EL (cell line): ENCODE results near the gene SOWAHA.
A peak's percentile ranks its signal among the peaks of the same experiment; 100 is the strongest.

Experiments
- DNase-seq: peaks from one replicate; pipeline ENCODE4 v3.0.0-alpha.2; 2016

SOWAHA gene

DNA sequence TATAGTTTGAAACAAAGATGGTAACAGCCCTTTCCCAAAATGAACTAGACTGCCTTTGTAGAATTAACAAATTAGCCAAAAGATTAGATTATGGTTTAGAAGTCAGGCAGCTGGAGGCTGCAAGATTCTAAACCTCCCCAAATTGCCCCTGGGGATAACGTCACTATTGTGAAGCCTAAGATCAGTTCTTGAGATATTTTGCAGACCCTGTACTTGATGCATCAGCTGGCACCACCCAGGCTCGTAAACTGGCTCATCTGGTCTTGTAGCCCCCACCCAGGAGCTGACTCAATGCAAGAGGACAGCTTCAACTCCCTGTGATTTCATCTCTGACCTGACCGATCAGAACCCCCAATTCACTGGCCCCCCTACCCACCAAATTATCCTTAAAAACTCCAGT, 4.2 kb upstream of the SOWAHA start:
- DNase-seq = no peak

DNA sequence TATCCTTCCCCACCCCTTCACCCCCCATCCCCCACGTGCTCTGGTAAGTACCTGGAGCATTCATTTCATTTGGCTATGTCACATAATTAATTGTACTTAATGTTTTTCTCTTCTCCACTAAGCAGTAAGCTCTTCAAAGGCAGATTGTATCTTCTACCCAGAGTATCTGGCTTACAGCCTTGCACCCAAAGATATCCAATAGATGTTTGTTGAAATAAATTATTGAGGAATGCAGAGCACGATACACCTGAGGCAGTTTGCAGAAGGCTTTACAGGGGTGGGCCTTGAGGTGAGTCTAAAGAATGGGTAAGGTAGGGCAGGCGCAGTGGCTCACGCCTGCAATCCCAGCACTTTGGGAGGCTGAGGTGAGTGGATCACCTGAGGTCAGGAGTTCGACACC, 2.5 kb upstream of the SOWAHA start:
- DNase-seq = no peak

DNA sequence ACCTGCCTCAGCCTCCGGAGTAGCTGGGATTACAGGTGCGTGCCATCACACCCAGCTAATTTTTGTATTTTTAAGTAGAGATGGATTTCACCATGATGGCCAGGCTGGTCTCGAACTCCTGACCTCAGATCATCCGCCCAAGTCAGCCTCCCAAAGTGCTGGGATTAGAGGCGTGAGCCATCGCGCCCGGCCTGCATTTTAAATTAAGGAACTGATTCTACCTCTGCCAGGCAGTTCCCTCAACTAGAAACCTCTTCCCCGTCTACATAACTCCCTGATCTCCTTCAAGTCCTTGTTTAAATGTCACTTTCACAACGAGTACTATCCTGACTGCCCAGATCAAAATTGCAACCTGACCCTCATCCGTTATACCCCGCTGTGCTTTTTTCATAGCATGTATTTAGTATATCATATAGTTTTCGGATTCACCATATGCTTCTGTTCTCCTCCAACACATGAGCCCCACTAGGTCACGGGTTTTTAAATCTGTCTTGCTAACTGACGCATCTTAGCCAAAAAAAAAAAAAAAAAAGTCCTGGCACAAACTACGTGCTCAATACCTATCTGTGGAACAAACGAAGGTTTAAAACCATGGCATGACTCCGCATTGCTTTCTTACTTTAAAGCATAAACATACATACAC, 858 bp upstream of the SOWAHA start:
- DNase-seq = no peak

DNA sequence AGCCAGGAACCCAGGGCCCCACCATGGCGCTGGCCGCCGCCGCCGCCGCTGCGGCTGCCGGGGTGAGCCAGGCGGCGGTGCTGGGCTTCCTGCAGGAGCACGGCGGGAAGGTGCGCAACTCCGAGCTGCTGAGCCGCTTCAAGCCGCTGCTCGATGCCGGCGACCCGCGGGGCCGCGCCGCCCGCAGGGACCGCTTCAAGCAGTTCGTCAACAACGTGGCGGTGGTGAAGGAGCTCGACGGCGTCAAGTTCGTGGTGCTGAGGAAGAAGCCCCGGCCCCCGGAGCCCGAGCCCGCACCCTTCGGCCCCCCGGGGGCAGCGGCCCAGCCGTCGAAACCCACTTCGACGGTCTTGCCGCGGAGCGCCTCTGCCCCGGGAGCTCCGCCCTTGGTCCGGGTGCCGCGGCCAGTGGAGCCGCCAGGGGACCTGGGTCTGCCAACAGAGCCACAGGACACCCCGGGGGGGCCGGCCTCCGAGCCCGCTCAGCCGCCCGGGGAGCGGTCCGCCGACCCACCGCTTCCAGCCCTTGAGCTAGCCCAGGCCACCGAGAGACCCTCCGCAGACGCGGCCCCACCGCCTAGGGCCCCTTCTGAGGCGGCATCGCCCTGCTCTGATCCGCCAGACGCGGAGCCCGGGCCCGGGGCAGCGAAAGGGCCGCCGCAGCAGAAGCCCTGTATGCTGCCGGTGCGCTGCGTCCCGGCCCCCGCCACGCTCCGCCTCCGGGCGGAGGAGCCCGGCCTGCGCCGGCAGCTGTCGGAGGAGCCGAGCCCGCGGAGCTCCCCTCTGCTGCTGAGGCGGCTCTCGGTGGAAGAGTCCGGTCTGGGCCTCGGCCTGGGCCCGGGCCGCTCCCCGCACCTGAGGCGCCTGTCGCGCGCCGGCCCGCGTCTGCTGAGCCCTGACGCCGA, 749 bp downstream of the SOWAHA start:
- DNase-seq = peak; percentile 43

DNA sequence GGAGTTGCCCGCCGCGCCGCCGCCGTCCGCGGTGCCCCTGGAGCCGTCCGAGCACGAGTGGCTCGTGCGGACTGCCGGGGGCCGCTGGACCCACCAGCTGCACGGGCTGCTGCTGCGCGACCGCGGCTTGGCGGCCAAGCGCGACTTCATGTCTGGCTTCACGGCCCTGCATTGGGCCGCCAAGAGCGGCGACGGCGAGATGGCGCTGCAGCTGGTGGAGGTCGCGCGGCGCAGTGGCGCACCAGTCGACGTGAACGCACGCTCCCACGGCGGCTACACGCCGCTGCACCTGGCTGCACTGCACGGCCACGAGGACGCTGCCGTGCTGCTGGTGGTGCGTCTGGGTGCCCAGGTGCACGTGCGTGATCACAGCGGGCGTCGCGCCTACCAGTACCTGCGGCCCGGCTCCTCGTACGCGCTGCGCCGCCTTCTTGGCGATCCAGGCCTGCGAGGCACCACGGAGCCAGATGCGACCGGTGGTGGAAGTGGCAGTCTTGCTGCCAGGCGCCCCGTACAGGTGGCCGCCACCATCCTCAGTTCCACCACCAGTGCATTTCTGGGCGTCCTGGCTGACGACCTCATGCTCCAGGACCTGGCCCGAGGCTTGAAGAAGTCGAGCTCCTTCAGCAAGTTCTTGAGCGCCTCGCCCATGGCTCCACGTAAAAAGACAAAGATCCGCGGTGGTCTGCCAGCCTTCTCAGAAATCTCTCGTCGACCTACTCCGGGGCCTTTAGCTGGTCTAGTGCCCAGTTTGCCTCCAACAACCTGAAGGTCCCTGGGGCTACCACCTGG, 1.6 kb downstream of the SOWAHA start:
- DNase-seq = no peak

DNA sequence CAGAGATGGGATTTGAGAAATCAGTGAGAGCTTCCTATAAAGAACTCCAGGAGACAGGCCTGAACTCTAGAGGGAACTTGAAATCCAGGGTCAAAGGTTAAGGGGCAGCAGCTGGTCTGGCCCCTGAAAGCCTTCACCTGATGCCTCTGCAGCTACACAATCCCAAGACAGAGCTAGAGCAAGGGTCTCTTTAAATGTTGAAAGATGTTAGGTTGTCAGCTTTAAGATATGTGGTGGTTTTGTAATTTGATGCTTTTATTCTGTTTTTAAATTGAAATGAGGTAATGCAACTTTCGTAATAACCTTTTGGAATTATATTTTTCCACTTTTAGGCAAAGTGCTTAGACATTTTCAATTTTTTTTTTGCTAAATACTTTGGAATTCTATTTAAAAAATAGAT, 2.4 kb downstream of the SOWAHA start:
- no peak for DNase-seq

DNA sequence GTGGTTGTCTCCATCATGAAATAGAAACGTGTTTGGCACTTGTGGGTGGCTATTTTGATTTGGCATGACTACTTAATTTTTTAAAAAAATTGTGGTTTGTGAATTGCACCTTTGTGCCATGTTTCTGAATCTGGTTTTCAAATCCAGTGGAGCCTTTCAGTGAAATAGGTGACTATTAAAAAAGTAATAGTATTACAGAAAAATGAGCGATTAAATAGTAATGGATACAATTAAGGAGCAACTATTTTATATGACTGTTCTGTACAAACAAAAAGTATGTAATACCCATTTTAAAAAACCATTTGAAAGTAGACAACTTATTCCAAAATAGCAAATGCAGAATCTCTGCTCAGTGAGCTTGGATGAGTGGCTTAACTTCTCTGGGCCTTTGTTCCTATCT, 3.0 kb downstream of the SOWAHA start:
- DNase-seq = no peak

DNA sequence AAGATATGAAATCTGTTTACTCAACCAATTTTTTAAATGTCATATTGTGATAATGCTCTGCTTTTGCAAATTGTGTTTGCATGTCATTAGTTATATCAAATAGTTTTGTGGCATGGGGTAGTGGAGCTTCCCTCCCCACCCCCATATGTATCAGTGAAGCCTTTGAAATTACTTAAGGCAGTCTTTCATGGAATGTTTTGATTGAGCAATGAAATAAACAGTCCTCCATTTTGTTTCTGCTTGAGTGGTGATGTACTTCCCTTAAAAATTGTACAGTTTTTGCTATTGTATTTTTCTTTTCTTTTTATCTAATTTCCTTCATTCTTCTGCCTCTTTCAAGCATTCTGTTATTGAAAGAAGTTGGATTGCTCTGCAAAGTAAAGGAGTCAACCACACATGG, 3.5 kb downstream of the SOWAHA start:
- no peak for DNase-seq

DNA sequence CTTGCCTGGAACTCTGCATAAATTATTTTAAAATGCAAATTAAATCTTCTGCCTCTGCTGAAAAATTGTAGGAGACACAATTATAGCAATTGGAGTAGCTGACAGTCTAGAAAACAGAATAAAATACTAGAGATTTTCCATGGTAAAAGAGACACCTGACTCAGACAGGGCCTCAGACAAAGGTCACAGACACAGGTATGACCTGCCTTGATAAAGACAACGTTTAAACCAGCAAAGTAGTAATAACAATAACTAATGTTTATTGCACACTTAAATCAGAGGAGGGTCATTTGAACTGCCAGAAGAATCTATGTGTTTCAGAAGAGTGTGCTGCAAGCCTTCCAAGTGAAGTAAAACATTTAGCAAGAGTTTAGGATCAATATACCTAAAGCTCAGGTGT, 3.9 kb downstream of the SOWAHA start:
- DNase-seq = no peak

DNA sequence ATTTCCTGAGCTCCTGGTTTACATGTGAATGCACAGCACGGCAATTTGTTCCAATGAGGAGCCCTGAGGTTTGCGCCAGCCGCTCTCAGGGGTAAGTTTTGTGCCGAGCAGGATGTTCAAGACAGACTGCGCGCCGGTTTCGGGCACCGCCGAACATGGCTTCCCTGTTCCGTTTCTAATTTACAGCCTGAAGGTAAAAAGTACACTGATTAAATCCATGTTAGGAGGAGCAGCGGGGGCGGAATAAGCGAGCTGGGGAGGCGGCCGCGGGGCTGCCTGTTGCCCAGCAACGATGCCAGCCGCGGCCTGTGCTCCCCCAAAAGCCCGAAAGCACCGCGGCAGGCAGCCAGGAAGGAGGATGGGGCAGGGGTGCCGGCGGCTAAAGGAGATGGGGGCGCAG, 6.4 kb downstream of the SOWAHA start:
- no peak for DNase-seq

DNA sequence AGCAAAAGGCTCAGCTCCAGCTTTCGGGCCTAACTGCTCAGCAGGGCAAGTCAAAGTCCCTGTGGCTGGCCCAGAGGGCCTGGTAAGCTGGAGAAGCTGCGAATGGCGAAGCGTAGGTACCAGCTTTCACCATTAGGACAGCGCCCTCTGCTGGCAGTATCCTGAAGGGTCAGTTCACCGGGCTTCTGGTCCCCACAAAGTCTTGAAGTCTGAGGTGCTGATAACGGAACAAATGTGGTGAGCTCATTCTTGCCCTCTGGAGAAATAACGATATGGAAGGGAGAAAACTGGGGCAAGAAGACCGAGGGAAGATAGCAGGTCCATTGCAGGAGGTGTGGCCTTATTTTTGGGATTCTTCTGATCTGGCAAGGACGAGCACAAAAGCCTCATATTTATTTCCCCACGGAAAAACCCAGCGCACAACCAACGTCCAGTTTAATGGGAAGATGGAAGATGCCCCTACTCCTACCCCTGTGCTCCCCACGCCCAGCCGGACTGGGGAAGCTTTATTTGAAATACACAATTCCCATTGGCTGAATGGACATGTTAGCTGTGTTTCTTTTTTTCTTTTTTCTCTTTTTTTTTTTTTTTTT, 7.2 kb downstream of the SOWAHA start:
- DNase-seq = peak; percentile 87

DNA sequence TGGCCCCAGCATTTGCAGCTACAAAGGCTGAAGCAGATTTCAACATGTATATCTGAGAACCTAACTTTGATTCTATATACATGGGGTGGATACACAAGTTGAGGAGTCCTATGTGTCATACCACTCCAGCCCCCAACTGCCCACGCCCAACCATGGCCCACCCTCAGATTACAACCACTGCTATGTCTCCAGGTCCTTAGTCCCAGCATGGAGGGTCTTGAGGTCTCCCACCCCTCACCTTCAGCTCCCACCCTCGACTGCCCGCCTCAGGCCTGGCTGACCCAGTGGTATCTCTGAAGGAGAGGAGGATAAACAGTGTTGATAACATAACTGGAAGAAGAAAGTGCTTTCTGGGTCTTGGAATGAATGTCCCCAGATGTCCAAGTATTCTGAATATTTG, 8.2 kb downstream of the SOWAHA start:
- no peak for DNase-seq

DNA sequence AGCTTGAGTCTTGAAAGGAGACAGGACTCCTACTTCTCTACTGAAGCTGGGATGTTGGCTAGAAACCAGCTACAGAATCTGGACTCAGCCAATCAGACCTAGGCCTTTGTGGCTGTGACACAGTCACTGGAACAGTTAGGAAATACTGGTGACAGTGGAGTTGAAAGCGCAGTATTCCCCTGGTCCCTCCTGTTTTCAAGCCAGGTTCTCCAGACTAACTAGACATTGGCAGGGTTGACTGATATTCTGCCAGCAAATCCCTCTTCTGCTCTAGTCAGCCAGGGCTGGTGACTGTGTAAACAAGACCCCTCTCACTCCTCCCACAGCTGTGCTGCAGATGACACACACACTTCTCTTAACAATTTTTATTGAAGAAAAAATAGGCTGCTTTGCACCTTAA, 8.7 kb downstream of the SOWAHA start:
- DNase-seq = no peak

DNA sequence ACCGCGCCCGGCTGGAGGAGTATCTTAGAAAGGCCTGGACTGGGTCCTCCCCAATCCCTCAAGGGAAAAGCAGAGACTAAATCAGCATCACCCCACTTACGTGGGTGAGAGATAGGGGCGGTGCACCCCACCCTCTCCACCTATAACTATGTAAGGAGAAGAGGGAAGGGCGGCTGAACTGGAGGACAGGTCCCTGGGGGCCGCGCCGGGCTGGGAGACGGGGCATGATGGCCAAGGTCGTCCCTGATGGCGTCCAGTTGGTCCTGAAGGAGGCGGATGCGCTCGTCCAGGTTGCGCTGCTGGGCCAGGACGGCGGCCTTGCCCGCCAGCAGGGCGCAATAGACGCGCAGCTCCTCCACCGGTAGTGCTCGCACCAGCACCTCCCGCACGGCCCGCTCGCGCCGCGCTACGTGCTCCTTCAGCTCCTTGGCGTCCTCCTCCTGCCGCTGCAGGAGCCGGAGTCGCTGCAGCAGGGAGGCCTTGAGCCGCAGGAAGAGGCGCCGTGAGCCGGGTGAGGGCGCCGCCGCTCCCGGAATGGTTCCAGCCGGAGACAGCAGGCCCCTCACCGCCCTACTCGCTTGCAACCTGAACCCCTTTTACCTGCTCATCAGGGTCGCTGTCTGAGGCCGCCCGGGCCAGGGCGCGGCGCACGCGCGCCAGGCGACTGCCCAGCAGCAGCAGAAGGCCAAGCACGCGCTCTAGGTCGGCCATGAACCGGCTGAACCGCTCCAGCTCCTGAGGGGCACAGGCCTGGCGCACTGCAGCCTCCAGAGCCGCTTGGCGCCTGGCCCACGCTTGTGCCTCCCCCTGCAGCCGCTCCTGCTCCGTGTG, 9.8 kb downstream of the SOWAHA start:
- DNase-seq = no peak

DNA sequence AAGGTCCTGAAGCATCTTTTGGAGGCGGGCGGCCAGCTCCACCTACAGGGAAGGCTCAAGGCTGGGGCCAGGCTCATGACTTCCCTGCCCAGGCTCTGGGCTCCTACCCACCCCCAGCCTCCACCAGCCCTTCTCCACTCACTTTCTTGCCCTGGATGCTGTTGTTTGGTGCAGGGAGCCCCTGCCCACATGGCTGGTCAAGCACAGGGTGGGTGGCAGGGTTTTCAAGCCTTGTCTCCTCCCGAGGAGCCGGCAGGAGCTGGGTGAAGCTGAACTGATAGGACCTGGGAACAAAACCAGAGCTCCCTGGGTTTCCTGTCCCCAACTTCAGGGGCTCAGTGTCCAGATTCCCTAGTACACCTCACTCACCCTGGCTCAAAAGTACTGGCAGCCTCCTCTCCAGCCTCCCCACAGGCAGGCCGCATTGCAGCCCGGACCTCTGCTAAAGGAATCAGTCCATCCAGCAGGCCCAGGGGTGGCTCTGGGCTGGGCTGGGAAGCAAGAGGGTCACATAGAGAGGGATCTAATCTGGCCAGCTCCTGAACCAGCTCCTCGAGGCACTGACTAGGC, 10.5 kb downstream of the SOWAHA start:
- no peak for DNase-seq

DNA sequence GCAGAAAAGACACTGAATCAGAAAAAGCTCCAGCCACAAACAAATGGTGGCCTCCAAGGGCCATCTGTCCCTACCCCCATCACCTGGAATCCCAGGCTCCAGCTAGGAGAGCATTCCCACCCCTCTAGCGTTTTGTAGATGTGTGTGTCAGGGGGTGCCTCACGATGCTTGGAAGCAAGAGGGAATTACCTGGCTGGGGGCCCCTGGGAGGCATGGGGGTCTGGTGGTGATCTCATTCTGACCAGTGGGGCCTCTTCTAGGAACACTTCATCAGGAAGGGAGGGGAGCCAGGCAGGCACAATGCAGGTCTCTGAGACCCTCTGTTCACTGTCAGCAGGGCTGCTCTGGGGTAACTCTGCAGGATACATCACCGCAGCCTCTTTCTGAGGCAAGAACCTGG, 11.3 kb downstream of the SOWAHA start:
- DNase-seq = no peak

DNA sequence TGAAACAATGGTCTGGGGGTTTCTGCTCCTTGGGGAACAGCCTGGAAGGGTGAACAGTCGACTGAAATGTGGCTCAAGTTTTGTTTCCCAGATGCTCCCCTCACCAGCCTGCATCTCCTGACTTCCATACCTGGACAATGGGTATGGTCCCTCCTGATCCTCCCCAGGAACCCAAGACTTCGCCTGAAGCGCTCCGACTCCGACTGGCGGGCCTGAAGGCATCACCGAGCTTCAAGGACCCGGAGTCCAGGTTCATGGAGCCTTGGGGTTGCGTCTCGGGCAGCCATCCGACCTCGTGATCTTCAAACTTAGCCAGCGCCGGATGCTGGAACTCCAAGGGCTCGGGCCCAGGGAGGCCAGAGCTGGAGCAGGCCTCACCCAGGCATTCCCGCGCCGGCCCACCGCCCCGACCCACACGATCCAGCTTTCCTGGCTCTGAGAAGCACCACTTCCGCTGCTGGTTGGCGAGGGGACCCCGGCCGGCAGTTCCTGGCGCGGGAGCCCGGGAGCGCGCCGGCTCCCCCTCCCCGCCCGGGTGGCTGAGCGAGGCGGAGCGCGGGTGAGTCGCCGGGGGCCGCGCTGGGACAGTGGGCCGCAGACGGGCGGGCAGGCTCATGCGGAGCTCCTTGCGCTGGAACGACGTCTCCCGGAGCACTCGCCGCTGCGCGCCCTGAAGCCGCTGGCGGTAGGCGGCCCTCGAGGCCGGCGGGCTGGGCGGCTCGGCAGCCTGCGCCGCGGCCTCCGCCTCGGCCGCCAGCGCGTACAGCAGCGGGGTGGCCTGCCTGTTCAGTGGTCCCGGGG, 12.1 kb downstream of the SOWAHA start:
- DNase-seq = no peak

DNA sequence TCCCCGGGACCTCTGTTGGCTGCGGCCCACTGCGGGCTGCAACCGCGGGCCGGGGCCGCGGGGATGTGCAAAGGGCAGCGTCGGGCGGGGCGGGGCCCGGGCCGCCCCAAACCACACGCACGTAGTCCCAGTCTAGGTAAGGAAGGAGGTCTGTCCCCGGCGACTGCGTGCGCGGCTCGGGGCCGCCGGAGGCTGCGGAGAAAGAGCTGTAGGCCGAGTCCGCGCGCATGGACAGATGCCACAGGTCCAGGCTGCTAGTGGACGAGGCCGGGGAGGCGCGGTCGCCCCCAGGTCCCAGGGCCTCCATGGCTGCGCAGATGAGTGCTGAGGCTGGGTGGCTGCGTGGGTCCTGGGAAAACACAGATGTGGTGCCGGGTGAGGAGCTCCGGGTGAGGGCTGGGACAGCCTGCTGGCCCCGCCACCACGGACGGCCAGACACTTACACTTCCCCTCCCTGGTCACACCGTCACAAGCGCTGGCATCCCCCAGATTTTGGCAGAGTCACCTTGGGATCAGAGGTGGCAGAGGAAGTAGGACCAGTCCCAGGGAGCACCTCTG, 12.8 kb downstream of the SOWAHA start:
- DNase-seq = no peak

DNA sequence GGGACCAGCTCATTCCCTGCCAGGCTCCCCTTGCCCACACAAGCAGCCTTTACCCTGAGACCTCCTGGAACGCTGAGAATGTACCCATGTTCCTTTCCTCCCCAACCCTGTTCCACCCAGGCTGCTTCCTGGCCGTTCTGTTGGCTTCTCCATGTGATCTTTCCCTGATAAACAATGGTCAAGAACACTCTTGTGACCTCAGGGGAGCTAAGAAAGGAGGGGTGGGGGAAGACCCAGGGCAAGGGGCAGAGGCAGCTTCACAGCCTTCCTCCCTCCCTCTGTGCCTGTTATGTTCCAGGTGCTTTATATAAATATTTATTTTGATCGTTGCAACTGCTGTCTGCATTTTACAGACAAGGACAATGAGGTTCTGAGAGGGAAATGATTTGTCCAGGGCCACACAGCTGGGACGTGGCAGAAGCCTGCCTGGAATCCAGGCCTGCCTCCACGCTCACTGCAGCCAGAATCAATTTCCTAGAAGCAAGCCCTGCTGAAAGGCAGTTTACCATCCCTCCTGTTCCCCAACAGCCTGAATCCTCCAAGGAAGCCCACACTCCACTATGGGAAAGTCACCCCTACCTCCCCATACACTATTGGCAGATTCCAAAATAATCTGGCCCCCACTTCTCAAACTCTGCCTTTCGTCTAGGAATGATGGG, 13.5 kb downstream of the SOWAHA start:
- DNase-seq = no peak

DNA sequence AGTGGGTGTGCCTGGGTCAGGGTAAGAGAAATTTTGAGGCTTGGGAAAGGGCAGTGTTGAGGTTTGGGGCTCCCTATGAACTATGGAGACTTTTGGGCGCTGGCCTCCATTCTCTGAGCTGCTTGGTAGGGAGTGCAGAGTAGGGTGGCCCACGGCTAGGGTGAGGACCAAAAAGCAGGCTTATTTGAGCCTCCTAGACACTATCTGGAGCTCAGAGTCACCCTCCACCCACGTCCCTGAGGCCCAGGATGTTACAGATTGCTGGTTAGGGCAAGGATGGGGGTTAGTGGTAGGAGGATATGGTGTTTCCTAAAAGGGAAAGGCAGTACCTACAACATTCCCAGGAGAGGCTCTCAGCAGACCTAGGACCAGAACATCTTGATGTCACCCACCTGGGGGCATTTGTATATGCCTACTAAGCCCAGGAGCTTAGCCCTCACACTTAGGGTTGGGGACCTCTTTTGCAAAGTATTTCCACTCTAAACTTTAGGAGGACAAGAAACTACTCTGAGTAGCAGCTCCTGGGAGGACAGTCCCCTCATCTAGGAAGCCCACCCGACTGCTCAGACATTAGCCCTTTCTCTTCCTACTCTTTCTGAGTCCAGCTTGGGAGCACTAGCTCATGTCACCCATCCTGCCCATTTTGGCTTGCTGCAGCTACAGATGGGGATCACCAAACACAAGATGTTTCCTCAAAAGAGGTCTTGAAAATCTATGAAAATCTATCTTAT, 15.0 kb downstream of the SOWAHA start:
- no peak for DNase-seq
